BJ (cell line): ENCODE results near the gene SYNE2. TPM values are rescaled to one million over a fixed set of nuclear protein-coding genes. Genes with fewer than 3 reads are reported as not detected.

Source experiments
- CTCF ChIA-PET: fragments of 350-600 bp; formaldehyde crosslinking; extraction: SDS; loops from one replicate; lab custom pipeline; 2021; ENCODE audit warnings: antibody characterized with exemption, inconsistent platforms; lab: Yijun Ruan, JAX
- POLR2A ChIA-PET: fragments of 300-600 bp; sonication (Branson Sonifier 250); formaldehyde crosslinking; extraction: SDS; loops from one replicate; lab custom pipeline; 2021; ENCODE audit warnings: antibody characterized with exemption; lab: Charles Lee
- DNase-seq: peaks from one replicate; pipeline ENCODE4 v3.0.0-alpha.2; 2011; ENCODE audit warnings: low read depth
- H3K27me3 ChIP-seq: 2 replicates; pipeline ENCODE4 v1.6.0; 2011; ENCODE audit warnings: low read length; ENCODE audit not compliant: control insufficient read depth, insufficient read depth
- H3K36me3 ChIP-seq: 2 replicates; pipeline ENCODE4 v1.5.1; 2011; ENCODE audit warnings: low read length; ENCODE audit not compliant: control insufficient read depth, insufficient read depth
- H3K4me3 ChIP-seq: 2 replicates; pipeline ENCODE4 v1.5.1; 2011; ENCODE audit warnings: low read depth, mild to moderate bottlenecking, control low read depth, low read length
- polyA plus RNA-seq: library from polyadenylated mRNA; depleted of rRNA; stranded (reverse); fragments of >200 nt; gene quantifications from 2 replicates; pipeline ENCODE4 v1.2.3, GENCODE V29; 2011
- TF ChIP-seq, protein P1 (sequence below): IDR thresholded peaks from 2 replicates; pipeline ENCODE4 v1.5.1; 2011; ENCODE audit warnings: low read depth, mild to moderate bottlenecking, control low read depth, inconsistent platforms, low read length, moderate library complexity; ENCODE audit not compliant: insufficient read depth

SYNE2 gene
- polyA plus RNA-seq, 1 experiment: 5.2 TPM

DNA sequence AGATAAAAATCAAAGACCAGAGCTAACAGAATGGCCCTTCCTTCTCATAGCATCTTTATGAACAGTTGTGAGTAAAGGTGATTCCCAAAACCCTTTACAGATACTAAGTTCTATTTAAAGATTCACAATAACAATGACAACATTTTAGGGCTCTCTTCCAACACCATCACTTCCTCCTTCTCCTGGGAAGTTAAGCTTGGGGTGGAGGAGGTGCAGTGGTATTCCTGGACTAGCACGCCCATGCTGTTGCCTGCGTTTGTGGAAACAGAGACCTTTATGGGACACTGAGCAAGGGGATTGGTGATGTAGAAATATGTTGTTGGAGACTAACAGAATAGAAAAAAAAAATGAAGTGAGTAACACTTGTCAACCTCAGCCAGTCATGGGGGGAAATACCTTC is 22.5 kb downstream of the SYNE2 start:
- POLR2A ChIA-PET: no interaction called here
- no peak overlapping the region for H3K4me3 ChIP-seq
- TF ChIP-seq, protein P1, sequence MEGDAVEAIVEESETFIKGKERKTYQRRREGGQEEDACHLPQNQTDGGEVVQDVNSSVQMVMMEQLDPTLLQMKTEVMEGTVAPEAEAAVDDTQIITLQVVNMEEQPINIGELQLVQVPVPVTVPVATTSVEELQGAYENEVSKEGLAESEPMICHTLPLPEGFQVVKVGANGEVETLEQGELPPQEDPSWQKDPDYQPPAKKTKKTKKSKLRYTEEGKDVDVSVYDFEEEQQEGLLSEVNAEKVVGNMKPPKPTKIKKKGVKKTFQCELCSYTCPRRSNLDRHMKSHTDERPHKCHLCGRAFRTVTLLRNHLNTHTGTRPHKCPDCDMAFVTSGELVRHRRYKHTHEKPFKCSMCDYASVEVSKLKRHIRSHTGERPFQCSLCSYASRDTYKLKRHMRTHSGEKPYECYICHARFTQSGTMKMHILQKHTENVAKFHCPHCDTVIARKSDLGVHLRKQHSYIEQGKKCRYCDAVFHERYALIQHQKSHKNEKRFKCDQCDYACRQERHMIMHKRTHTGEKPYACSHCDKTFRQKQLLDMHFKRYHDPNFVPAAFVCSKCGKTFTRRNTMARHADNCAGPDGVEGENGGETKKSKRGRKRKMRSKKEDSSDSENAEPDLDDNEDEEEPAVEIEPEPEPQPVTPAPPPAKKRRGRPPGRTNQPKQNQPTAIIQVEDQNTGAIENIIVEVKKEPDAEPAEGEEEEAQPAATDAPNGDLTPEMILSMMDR: no peak
- no peak for DNase-seq
- no peaks in the 10 kb centered on the region for H3K36me3 ChIP-seq
- CTCF ChIA-PET: no interaction called here
- H3K27me3 ChIP-seq: no peaks in the 10 kb centered on the region

DNA sequence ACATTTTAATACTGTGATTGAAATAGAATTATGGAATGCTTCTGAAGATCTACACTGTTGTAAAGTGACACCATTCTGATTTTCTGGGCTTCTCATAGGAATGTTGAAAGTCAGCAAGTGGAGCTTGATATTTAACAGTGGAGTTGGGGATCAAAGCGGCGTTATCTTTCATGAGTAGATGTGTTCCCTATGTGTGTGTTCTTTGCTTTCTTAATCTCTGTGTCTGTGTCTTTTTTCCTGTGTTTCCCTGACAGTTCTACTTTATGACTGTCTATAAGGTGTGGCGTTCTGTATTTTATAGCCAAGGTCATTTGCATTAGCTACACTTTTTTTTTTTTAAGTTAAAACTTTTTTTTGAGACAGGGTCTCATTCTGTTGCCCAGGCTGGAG is 24.7 kb downstream of the SYNE2 start:
- Histone ChIP-seq H3K27me3 (no peaks in the 10 kb centered on the region), H3K4me3 (no peak overlapping the region), H3K36me3 (no peaks in the 10 kb centered on the region)
- no peak for DNase-seq
- TF ChIP-seq, protein P1: no peak
- ChIA-PET POLR2A (no interaction called here), CTCF (interaction anchor here (0.7 kb wide), 1 partner anchor 442 kb away, joined by 4 read pairs; no protein-coding TSS in a partner anchor)

DNA sequence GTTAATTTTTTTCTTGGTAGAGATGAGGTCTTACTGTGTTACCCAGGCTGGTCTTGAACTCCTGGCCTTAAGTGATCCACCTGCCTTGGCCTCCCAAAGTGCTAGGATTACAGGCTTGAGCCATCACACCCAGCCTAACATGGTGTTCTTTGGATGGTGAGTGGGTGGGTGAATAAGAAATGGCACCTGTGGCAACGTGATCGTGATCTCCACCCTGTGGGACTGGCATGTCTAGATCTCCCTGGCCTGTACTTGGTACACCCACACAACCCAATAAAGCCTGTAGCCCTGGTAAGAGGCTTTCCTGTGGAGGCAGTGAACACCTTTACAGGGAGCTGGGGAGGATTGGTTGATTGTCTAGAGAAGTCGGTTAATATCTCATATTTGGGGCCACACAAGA is 25.2 kb downstream of the SYNE2 start:
- Histone ChIP-seq H3K4me3 (no peak overlapping the region), H3K36me3 (no peaks in the 10 kb centered on the region), H3K27me3 (no peaks in the 10 kb centered on the region)
- TF ChIP-seq, protein P1: no peak
- DNase-seq: no peak
- POLR2A ChIA-PET: no interaction called here
- CTCF ChIA-PET: interaction anchor here (0.7 kb wide), 1 partner anchor 442 kb away, joined by 4 read pairs; no protein-coding TSS in a partner anchor

DNA sequence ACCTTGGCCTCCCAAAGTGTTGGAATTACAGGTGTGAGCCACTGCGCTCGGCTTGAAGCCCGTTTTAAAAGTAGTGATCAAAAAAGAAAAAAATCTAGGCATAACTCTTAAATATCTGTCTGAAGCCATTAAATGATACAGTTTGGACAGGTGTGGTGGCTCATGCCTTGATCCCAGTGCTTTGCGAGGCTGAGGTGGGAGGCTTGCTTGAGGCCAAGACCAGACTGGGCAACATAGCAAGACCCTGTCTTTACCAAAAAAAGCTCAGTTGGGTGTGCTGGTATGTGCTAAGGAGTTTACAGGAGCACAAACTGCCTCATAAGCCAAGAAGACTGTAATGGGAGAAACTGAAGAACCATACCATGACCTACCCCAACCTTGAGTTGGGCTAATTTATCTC is 26.0 kb downstream of the SYNE2 start:
- ChIA-PET CTCF (interaction anchor here (1.0 kb wide), 1 partner anchor 132 kb away, joined by 3 read pairs; no protein-coding TSS in a partner anchor), POLR2A (no interaction called here)
- H3K36me3 ChIP-seq: no peaks in the 10 kb centered on the region

DNA sequence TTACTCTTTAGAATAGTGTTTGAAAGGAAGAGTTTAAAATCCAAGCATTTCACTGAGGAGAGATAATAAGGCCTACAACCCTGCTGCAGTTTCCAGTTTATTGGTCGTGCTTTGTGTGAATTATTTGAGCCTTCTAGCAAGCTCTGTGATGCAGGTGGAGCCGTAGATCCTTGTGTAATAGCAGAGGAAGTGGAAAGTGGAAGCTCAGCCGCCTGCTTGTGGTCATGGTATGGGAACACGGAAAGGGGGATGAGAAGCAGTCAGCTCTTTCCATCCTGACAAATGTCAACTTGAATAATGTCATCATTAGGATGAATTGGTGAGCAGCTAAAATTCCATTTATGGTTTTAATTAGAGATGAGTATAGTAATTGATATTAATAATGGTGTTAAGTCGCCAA is 29.1 kb downstream of the SYNE2 start:
- no peaks in the 10 kb centered on the region for H3K27me3 ChIP-seq
- no peaks in the 10 kb centered on the region for H3K36me3 ChIP-seq
- POLR2A ChIA-PET: no interaction called here
- CTCF ChIA-PET: no interaction called here
- H3K4me3 ChIP-seq: no peak overlapping the region
- no peak for DNase-seq
- TF ChIP-seq, protein P1: no peak

More for the DNA sequence above, 26.0 kb downstream of the SYNE2 start:
- Histone ChIP-seq H3K4me3 (no peak overlapping the region), H3K27me3 (no peaks in the 10 kb centered on the region)
- DNase-seq: no peak
- TF ChIP-seq, protein P1: no peak
